ENCODE results near the gene EXOC7. TPM values are rescaled to one million over a fixed set of nuclear protein-coding genes. Genes with fewer than 3 reads are reported as not detected.

The EXOC7 gene
- total RNA-seq, 2 donors from 2014 or later: 88.0 to 95.0 TPM

- H3K4me1 ChIP-seq: no peaks in the 10 kb centered on the region
- DNase-seq: no peak
- H3K9ac ChIP-seq (ENCODE audit: low read depth in 2 of 2, low read length in 2 of 2): no peak overlapping the region
- peaks cover 20% of the 10 kb centered on the region for H3K36me3 ChIP-seq
- H3K27me3 ChIP-seq: no peaks in the 10 kb centered on the region
- TF ChIP-seq CTCF (IDR thresholded peaks at IDR 0.05): no peak
- intact Hi-C loops (cut with DNase I): no loop called here
- H3K27ac ChIP-seq: no peak overlapping the region
- H3K9me3 ChIP-seq: no peaks in the 10 kb centered on the region
- no peak overlapping the region for H3K4me3 ChIP-seq
Observed at GRCh38 chr17:76085731-76086366, 17.7 kb downstream of the EXOC7 start.

GRCh38 chr17:76085066-76085730 lies 18.4 kb downstream of the EXOC7 start:
- intact Hi-C loops (cut with DNase I): no loop called here
- H3K9ac ChIP-seq (ENCODE audit: low read depth in 2 of 2, low read length in 2 of 2): no peak overlapping the region
- H3K27ac ChIP-seq: no peak overlapping the region
- H3K27me3 ChIP-seq: no peaks in the 10 kb centered on the region
- H3K9me3 ChIP-seq: no peaks in the 10 kb centered on the region
- no peaks in the 10 kb centered on the region for H3K4me1 ChIP-seq
- DNase-seq: no peak
- no peak overlapping the region for H3K4me3 ChIP-seq
- H3K36me3 ChIP-seq: peaks cover 20% of the 10 kb centered on the region
- no peak for TF ChIP-seq CTCF (IDR thresholded peaks at IDR 0.05)

GRCh38 chr17:76083536-76084182 lies 19.9 kb downstream of the EXOC7 start:
- Histone ChIP-seq H3K9me3 (no peaks in the 10 kb centered on the region), H3K9ac (ENCODE audit: low read depth in 2 of 2, low read length in 2 of 2) (no peak overlapping the region), H3K4me1 (no peaks in the 10 kb centered on the region), H3K27me3 (peaks cover 15% of the 10 kb centered on the region), H3K4me3 (no peak overlapping the region), H3K27ac (no peak overlapping the region), H3K36me3 (peaks cover 16% of the 10 kb centered on the region)
- TF ChIP-seq CTCF (IDR thresholded peaks at IDR 0.05): no peak
- intact Hi-C loops (cut with DNase I): no loop called here
- DNase-seq: no peak

- Histone ChIP-seq H3K27me3 (peaks cover 21% of the 10 kb centered on the region), H3K27ac (no peak overlapping the region), H3K9ac (ENCODE audit: low read depth in 2 of 2, low read length in 2 of 2) (no peak overlapping the region), H3K9me3 (no peaks in the 10 kb centered on the region), H3K36me3 (peaks cover 14% of the 10 kb centered on the region), H3K4me1 (no peaks in the 10 kb centered on the region), H3K4me3 (no peak overlapping the region)
- intact Hi-C loops (cut with DNase I): no loop called here
- DNase-seq: no peak
- TF ChIP-seq CTCF (IDR thresholded peaks at IDR 0.05): no peak
Observed at GRCh38 chr17:76082326-76083251, 21.0 kb downstream of the EXOC7 start.
